HG02763 (cell line): ENCODE measurements around the gene FCRL5.
"Not testable (repeated sequence)": the region's sequence is repeated elsewhere in the genome, so short reads cannot be mapped to it uniquely, and the experiment has no call there.

ENCODE experiments used
- ATAC-seq: cut with Tn5 transposase; IDR thresholded peaks from one replicate; pipeline ENCODE4 v1.9.1; 2021; ENCODE audit warnings: mild to moderate bottlenecking, moderate library complexity; ENCODE audit not compliant: unreplicated experiment

FCRL5 gene

GRCh38 chr1:157551694-157552693, at the start of gene FCRL5:
Gene FCRL5 (minus strand): TSS chr1:157552515. CDS start chr1:157552362, 153 bp downstream.
- peak; percentile 74 for ATAC-seq

- ATAC-seq = no peak
Measured at GRCh38 chr1:157600236-157600635, 47.9 kb upstream of the FCRL5 start.

GRCh38 chr1:157597959-157598667, 45.8 kb upstream of the FCRL5 start, which contains the start of gene FCRL4:
Gene FCRL4 (minus strand): TSS chr1:157598085. CDS start chr1:157597944, 141 bp downstream.
- ATAC-seq = no peak

- no peak for ATAC-seq
Measured at GRCh38 chr1:157596384-157596783, 44.1 kb upstream of the FCRL5 start.

- ATAC-seq = peak; percentile 78
Measured at GRCh38 chr1:157595356-157595755, 43.0 kb upstream of the FCRL5 start.

GRCh38 chr1:157585984-157586383, 33.7 kb upstream of the FCRL5 start:
- ATAC-seq = no peak

GRCh38 chr1:157584503-157584902, 32.2 kb upstream of the FCRL5 start:
- ATAC-seq = no peak

- ATAC-seq = no peak
Measured at GRCh38 chr1:157580828-157581210, 28.5 kb upstream of the FCRL5 start.

- ATAC-seq = no peak
Measured at GRCh38 chr1:157580179-157580827, 28.0 kb upstream of the FCRL5 start.

- ATAC-seq = no peak
Measured at GRCh38 chr1:157577420-157577819, 25.1 kb upstream of the FCRL5 start.

GRCh38 chr1:157575744-157576143, 23.4 kb upstream of the FCRL5 start:
- ATAC-seq = peak; percentile 43

GRCh38 chr1:157574836-157575235, 22.5 kb upstream of the FCRL5 start:
- ATAC-seq = no peak

GRCh38 chr1:157566484-157567300, 14.4 kb upstream of the FCRL5 start:
- no peak for ATAC-seq

GRCh38 chr1:157562515-157562914, 10.2 kb upstream of the FCRL5 start:
- ATAC-seq = peak; percentile 72

- no peak for ATAC-seq
Measured at GRCh38 chr1:157558119-157558518, 5.8 kb upstream of the FCRL5 start.

GRCh38 chr1:157548081-157548480, 4.2 kb downstream of the FCRL5 start:
- not testable (repeated sequence) for ATAC-seq

GRCh38 chr1:157542676-157543075, 9.6 kb downstream of the FCRL5 start:
- ATAC-seq = no peak

GRCh38 chr1:157540852-157541251, 11.5 kb downstream of the FCRL5 start:
- ATAC-seq = no peak

GRCh38 chr1:157540160-157540748, 12.1 kb downstream of the FCRL5 start:
- ATAC-seq = no peak

GRCh38 chr1:157539568-157539967, 12.7 kb downstream of the FCRL5 start:
- ATAC-seq = no peak
